ENCODE data around the gene EMILIN1. TPM values are rescaled to one million over a fixed set of nuclear protein-coding genes. Genes with fewer than 3 reads are reported as not detected.

The EMILIN1 gene
- 6.2 TPM for total RNA-seq

GRCh38 chr2:27078267-27079194 is at the start of gene EMILIN1:
TSS of gene EMILIN1 (plus strand) at chr2:27078615. CDS start at chr2:27079066, 451 bp downstream.

GRCh38 chr2:27032495-27033252 is 45.7 kb upstream of the EMILIN1 start, which contains the start of gene TMEM214:
TSS of gene TMEM214 (plus strand) at chr2:27032965. CDS start at chr2:27033016, 51 bp downstream.

GRCh38 chr2:27050996-27051901 is 27.2 kb upstream of the EMILIN1 start, which contains the start of gene AGBL5:
TSS of gene AGBL5 (plus strand) at chr2:27051668. CDS start at chr2:27052959, 1,291 bp downstream.

GRCh38 chr2:27071277-27071989 is 7.0 kb upstream of the EMILIN1 start, which contains the start of gene OST4:
TSS of gene OST4 (minus strand) at chr2:27071654.

GRCh38 chr2:27086724-27087593 is 8.5 kb downstream of the EMILIN1 start, which contains the start of gene KHK:
TSS of gene KHK (plus strand) at chr2:27086772. CDS start at chr2:27087260, 488 bp downstream.

GRCh38 chr2:27118525-27119329 is 40.3 kb downstream of the EMILIN1 start, which contains the start of gene CGREF1:
TSS of gene CGREF1 (minus strand) at chr2:27119128. CDS start at chr2:27104366, 14,762 bp downstream.

GRCh38 chr2:27123302-27124150 is 45.1 kb downstream of the EMILIN1 start, which contains the start of gene ABHD1:
TSS of gene ABHD1 (plus strand) at chr2:27123815. CDS start at chr2:27123949, 134 bp downstream.

GRCh38 chr2:27133905-27134780 is 55.7 kb downstream of the EMILIN1 start, which contains the start of gene PREB:
TSS of gene PREB (minus strand) at chr2:27134636. CDS start at chr2:27134421, 215 bp downstream.

Other genes starting within 250 kb of the EMILIN1 start
- 181 TPM for gene DPYSL5, start 230.5 kb upstream of the EMILIN1 start, total RNA-seq
- gene MAPRE3, start 108.0 kb upstream of the EMILIN1 start, total RNA-seq = 39.9 TPM
- 14.5 TPM for gene TMEM214, start 45.6 kb upstream of the EMILIN1 start, total RNA-seq
- gene AGBL5, start 26.9 kb upstream of the EMILIN1 start, total RNA-seq = 28.6 TPM
- 158 TPM for gene OST4, start 7.0 kb upstream of the EMILIN1 start, total RNA-seq
- 8.8 TPM for gene KHK, start 8.2 kb downstream of the EMILIN1 start, total RNA-seq
- gene CGREF1, start 40.5 kb downstream of the EMILIN1 start, total RNA-seq = 28.8 TPM
- gene ABHD1, start 45.2 kb downstream of the EMILIN1 start, total RNA-seq = 0.46 TPM
- 24.7 TPM for gene PREB, start 56.0 kb downstream of the EMILIN1 start, total RNA-seq
- not detected for gene PRR30, start 60.8 kb downstream of the EMILIN1 start, total RNA-seq
- gene TCF23, start 70.4 kb downstream of the EMILIN1 start, total RNA-seq = not detected
- gene ATRAID, start 133.4 kb downstream of the EMILIN1 start, total RNA-seq = 57.7 TPM
- 27.7 TPM for gene SLC5A6, start 133.7 kb downstream of the EMILIN1 start, total RNA-seq
- 27.2 TPM for gene CAD, start 138.8 kb downstream of the EMILIN1 start, total RNA-seq
- 2.1 TPM for gene SLC30A3, start 184.4 kb downstream of the EMILIN1 start, total RNA-seq
- gene DNAJC5G, start 196.8 kb downstream of the EMILIN1 start, total RNA-seq = 0.23 TPM
- gene TRIM54, start 203.8 kb downstream of the EMILIN1 start, total RNA-seq = not detected
- gene UCN, start 229.8 kb downstream of the EMILIN1 start, total RNA-seq = 0.92 TPM
- gene MPV17, start 244.5 kb downstream of the EMILIN1 start, total RNA-seq = 45.7 TPM